Esophagus (tissue), 2 donors: ENCODE measurements around the gene IQCM. TPM values are rescaled to one million over a fixed set of nuclear protein-coding genes. Genes with fewer than 3 reads are reported as not detected.

Experiments used
- H3K27ac ChIP-seq, 2 donors: one replicate each; pipeline ENCODE4 v1.5.1; 2013; ENCODE audit warnings: low read depth in 2 of 2, mild to moderate bottlenecking in 2 of 2, inconsistent platforms in 1 of 2, low read length in 1 of 2, moderate library complexity in 1 of 2
- H3K27me3 ChIP-seq, 2 donors: one replicate each; pipeline ENCODE4 v1.6.1; 2013; ENCODE audit warnings: low read length in 2 of 2, control low read depth in 1 of 2, mild to moderate bottlenecking in 1 of 2; ENCODE audit not compliant: insufficient read depth in 2 of 2, control insufficient read depth in 1 of 2
- H3K36me3 ChIP-seq, 2 donors: one replicate each; pipeline ENCODE4 v1.6.1; 2013; ENCODE audit warnings: low read length in 1 of 2; ENCODE audit not compliant: control insufficient read depth in 2 of 2, insufficient read depth in 2 of 2
- H3K4me1 ChIP-seq, 2 donors: one replicate each; pipeline ENCODE4 v1.6.1; 2013; ENCODE audit warnings: low read length in 1 of 2; ENCODE audit not compliant: control insufficient read depth in 2 of 2, insufficient read depth in 2 of 2
- H3K4me3 ChIP-seq, 2 donors: one replicate each; pipeline ENCODE4 v1.5.1; 2013; ENCODE audit warnings: low read length in 2 of 2, mild to moderate bottlenecking in 2 of 2, low read depth in 1 of 2, moderate library complexity in 1 of 2
- H3K9me3 ChIP-seq, 2 donors: one replicate each; pipeline ENCODE4 v1.6.1; 2013; ENCODE audit warnings: mild to moderate bottlenecking in 2 of 2, low read depth in 1 of 2, low read length in 1 of 2, moderate library complexity in 1 of 2; ENCODE audit not compliant: control insufficient read depth in 2 of 2, insufficient read depth in 1 of 2
- WGBS, 2 donors: extraction: QIAGEN DNeasy Blood & Tissue Kit; methylation state at CpG; one replicate each; pipeline ENCODE4 v1.1.7; 2013; 5-methylcytosine and 5-hydroxymethylcytosine counted together
- polyA plus RNA-seq, 2 donors: library from polyadenylated mRNA; stranded (reverse); fragments of 200-250 nt; gene quantifications; one replicate each; pipeline ENCODE4 v1.2.3, GENCODE V29; 2013
- donor health status: healthy with polysubstance abuse.
- donor health status: Bipolar disorder and iron deficiency.

IQCM gene
- polyA plus RNA-seq, 2 donors, result not detected

DNA sequence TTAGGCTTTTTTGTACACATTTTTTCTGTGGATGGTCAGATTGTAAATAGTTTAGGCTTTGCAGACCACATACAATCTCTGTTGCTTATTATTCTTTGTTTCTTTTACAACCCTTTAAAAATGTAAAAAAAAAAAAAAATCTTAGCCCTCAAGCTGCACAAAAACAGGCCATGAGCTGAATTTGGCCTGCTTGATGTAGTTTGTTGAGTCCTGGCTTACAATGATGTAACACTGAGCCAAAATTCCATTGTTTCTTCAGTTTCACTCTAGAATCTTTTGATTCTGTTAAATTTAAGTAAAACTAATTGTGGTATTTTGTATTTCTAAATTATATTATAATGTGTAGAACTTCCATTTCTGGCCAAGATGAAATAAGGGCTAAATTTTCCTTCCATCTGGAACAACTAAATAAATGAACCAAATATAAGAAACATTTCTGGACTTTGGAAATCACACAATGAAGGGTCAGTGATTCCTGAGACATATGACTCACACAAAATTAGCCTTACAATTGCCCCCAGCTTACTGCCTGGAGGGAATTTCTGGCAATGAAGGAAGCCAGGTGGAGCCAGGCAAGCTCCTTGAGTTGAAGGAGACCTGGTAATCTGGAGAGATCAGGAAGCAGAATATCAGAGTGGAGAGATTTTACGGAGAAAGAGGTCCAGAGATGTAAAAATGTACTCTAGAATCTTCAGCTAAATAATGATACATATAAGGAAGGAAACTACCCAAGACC lies 29.8 kb downstream of the IQCM start:
- H3K4me1 ChIP-seq, result no peaks in the 10 kb centered on the region
- H3K4me3 ChIP-seq, result no peak overlapping the region
- 83 to 84% methylated on average over 1 of the region's 1 CpG for WGBS, 2 donors
- H3K27me3 ChIP-seq, result no peaks in the 10 kb centered on the region
- no peaks in the 10 kb centered on the region for H3K36me3 ChIP-seq
- no peaks in the 10 kb centered on the region for H3K9me3 ChIP-seq
- no peak overlapping the region for H3K27ac ChIP-seq

DNA sequence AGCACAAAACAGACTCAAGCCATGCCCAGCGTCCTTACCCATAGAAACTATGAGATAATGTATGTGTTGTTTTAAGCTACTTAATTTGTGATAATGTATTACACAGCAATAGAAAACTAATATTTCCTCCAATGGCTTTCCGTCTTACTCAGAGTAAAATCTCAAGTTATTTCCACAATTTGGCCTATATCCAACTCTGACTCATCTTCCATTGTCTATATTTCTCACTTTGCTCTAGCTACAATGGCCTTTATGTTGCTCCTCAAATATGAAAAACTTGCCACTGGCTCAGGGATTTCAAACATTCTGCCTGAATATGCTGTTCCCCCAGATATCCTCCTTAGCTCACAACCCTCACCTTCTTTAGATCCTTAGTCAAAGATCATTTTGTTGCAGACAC lies 31.6 kb downstream of the IQCM start:
- Histone ChIP-seq H3K27me3 (no peaks in the 10 kb centered on the region), H3K4me3 (no peak overlapping the region), H3K27ac (no peak overlapping the region), H3K4me1 (no peaks in the 10 kb centered on the region), H3K9me3 (no peaks in the 10 kb centered on the region), H3K36me3 (no peaks in the 10 kb centered on the region)
- WGBS, 2 donors, result 71 to 86% methylated on average over 2 of the region's 2 CpGs

- Histone ChIP-seq H3K4me3 (no peak overlapping the region), H3K4me1 (no peaks in the 10 kb centered on the region), H3K9me3 (no peaks in the 10 kb centered on the region), H3K27ac (no peak overlapping the region), H3K36me3 (no peaks in the 10 kb centered on the region), H3K27me3 (no peaks in the 10 kb centered on the region)
- 44 to 64% methylated on average over 3 of the region's 3 CpGs for WGBS, 2 donors
Observed at GRCh38 chr4:149781150-149781549, 34.5 kb downstream of the IQCM start.

DNA sequence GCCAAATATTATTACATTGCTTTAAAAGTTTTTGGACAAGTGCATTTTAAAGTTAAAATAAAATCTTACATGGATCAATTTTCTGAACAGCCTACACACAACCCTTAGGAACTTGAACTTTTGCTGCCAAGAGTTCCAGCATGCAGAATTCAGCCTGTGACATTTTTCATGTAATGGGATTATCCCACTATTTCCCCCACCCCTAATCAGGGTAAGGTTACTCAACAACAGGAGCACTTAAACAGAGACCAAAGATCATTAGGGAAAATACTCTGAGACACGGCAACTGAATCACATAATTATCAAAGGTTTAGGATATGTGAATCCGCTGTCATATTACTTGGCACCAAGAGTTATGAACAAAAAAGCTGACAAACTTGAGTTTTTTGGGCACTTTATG lies 47.2 kb downstream of the IQCM start:
- no peak overlapping the region for H3K4me3 ChIP-seq
- H3K27me3 ChIP-seq, result no peaks in the 10 kb centered on the region
- no peaks in the 10 kb centered on the region for H3K36me3 ChIP-seq
- 89 to 95% methylated on average over 2 of the region's 2 CpGs for WGBS, 2 donors
- H3K27ac ChIP-seq, result no peak overlapping the region
- H3K4me1 ChIP-seq, result no peaks in the 10 kb centered on the region
- no peaks in the 10 kb centered on the region for H3K9me3 ChIP-seq

GRCh38 chr4:149766135-149766534 lies 49.5 kb downstream of the IQCM start:
- no peak overlapping the region for H3K4me3 ChIP-seq
- H3K27ac ChIP-seq, result no peak overlapping the region
- 82 to 90% methylated on average over 1 of the region's 1 CpG for WGBS, 2 donors
- no peaks in the 10 kb centered on the region for H3K36me3 ChIP-seq
- no peaks in the 10 kb centered on the region for H3K9me3 ChIP-seq
- H3K27me3 ChIP-seq, result no peaks in the 10 kb centered on the region
- H3K4me1 ChIP-seq, result no peaks in the 10 kb centered on the region

DNA sequence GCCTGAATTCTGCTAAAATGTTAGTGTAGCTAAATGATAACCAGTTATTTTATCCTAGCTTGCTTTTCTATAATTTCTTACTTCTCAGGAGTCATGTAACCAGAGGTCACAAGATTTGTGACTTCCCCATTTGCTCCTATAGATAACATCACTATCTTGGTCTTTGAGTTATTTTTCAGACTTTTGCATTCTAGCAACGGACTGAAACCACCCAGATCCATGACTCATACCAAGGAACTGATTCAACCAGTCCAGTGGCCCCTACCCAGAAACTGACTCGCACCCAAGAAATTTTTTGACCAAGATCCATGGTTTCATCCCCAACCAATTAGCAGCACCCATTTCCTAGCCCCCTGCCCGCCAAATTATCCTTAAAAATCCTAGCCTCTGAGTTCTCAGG lies 50.0 kb downstream of the IQCM start:
- Histone ChIP-seq H3K4me1 (no peaks in the 10 kb centered on the region), H3K9me3 (no peaks in the 10 kb centered on the region), H3K4me3 (no peak overlapping the region), H3K27me3 (no peaks in the 10 kb centered on the region), H3K36me3 (no peaks in the 10 kb centered on the region), H3K27ac (no peak overlapping the region)
- 53 to 63% methylated on average over 3 of the region's 3 CpGs for WGBS, 2 donors

- no peaks in the 10 kb centered on the region for H3K4me1 ChIP-seq
- H3K36me3 ChIP-seq, result no peaks in the 10 kb centered on the region
- H3K27ac ChIP-seq, result no peak overlapping the region
- H3K27me3 ChIP-seq, result no peaks in the 10 kb centered on the region
- 70 to 90% methylated on average over 2 of the region's 2 CpGs for WGBS, 2 donors
- no peaks in the 10 kb centered on the region for H3K9me3 ChIP-seq
- no peak overlapping the region for H3K4me3 ChIP-seq
Observed at GRCh38 chr4:149755969-149756368, 59.7 kb downstream of the IQCM start.

- WGBS, 2 donors, result 77 to 79% methylated on average over 3 of the region's 3 CpGs
- Histone ChIP-seq H3K27me3 (no peaks in the 10 kb centered on the region), H3K36me3 (no peaks in the 10 kb centered on the region), H3K9me3 (no peaks in the 10 kb centered on the region), H3K4me1 (no peaks in the 10 kb centered on the region), H3K27ac (no peak overlapping the region), H3K4me3 (no peak overlapping the region)
Observed at GRCh38 chr4:149754526-149754925, 61.1 kb downstream of the IQCM start.

- Histone ChIP-seq H3K4me3 (no peak overlapping the region), H3K4me1 (no peaks in the 10 kb centered on the region), H3K27me3 (no peaks in the 10 kb centered on the region), H3K36me3 (no peaks in the 10 kb centered on the region), H3K27ac (no peak overlapping the region), H3K9me3 (no peaks in the 10 kb centered on the region)
- WGBS, 2 donors, result 46 to 51% methylated on average over 2 of the region's 2 CpGs
Observed at GRCh38 chr4:149752729-149753128, 62.9 kb downstream of the IQCM start.

- WGBS, 2 donors, result 55 to 65% methylated on average over 4 of the region's 4 CpGs
- H3K36me3 ChIP-seq, result no peaks in the 10 kb centered on the region
- no peak overlapping the region for H3K4me3 ChIP-seq
- no peaks in the 10 kb centered on the region for H3K27me3 ChIP-seq
- no peaks in the 10 kb centered on the region for H3K9me3 ChIP-seq
- no peaks in the 10 kb centered on the region for H3K4me1 ChIP-seq
- no peak overlapping the region for H3K27ac ChIP-seq
Observed at GRCh38 chr4:149751174-149751573, 64.5 kb downstream of the IQCM start.
